GM12878 (cell line): ENCODE measurements around the gene IL1B.

Experiments
- CTCF ChIP-seq, 3 experiments: IDR thresholded peaks in 2 of 3; conservative IDR thresholded peaks in 1 of 3; 2 replicates each; pipeline ENCODE4 v1.5.1; 2011; ENCODE audit warnings: low read depth in 3 of 3, low read length in 3 of 3, mild to moderate bottlenecking in 3 of 3, control low read depth in 2 of 3, moderate library complexity in 2 of 3, inconsistent platforms in 1 of 3, mixed read lengths in 1 of 3; ENCODE audit not compliant: control insufficient read depth in 2 of 3, insufficient read depth in 1 of 3; ENCODE audit errors: extremely low read depth in 1 of 3
- NR2C2 ChIP-seq: IDR thresholded peaks from 2 replicates; pipeline ENCODE4 v1.6.1; 2011; ENCODE audit warnings: borderline replicate concordance, low read depth; ENCODE audit not compliant: control insufficient read depth, insufficient read length
- RCOR1 ChIP-seq: conservative IDR thresholded peaks from 2 replicates; pipeline ENCODE4 v1.6.1; 2012; ENCODE audit warnings: low read depth, low read length, improper control_type of control experiment
- REST ChIP-seq: IDR thresholded peaks from 2 replicates; pipeline ENCODE4 v1.6.1; 2012; ENCODE audit warnings: mild to moderate bottlenecking, low read depth, low read length
- SPI1 ChIP-seq: IDR thresholded peaks from 2 replicates; pipeline ENCODE4 v1.6.1; 2011; ENCODE audit warnings: low read depth, mild to moderate bottlenecking, low read length, moderate library complexity, borderline replicate concordance; ENCODE audit not compliant: insufficient read depth
- TAF1 ChIP-seq: IDR thresholded peaks from 2 replicates; pipeline ENCODE4 v1.6.1; 2011; ENCODE audit warnings: mild to moderate bottlenecking, low read depth, low read length, borderline replicate concordance

- no peak for TF ChIP-seq SPI1
- TF ChIP-seq RCOR1, result no peak
- TF ChIP-seq CTCF (IDR thresholded peaks at IDR 0.05 in 2 of 3, conservative IDR thresholded peaks at IDR 0.05 in 1 of 3; ENCODE audit: control insufficient read depth in 2 of 3, extremely low read depth in 1 of 3, insufficient read depth in 1 of 3, low read depth in 3 of 3, low read length in 3 of 3), result no peak
- TF ChIP-seq NR2C2, result no peak
- no peak for TF ChIP-seq REST
- TF ChIP-seq TAF1, result no peak
Measured at GRCh38 chr2:112787294-112787693, 49.3 kb downstream of the IL1B start.
